GM10266 (cell line): Measurements from ENCODE around the gene RAB3C.

Experiments
- DNase-seq: peaks from one replicate; pipeline ENCODE4 v3.0.0; 2012; ENCODE audit errors: extremely low spot score
- TF ChIP-seq, protein P1 (sequence below): IDR thresholded peaks from 2 replicates; pipeline ENCODE4 v1.5.1; 2012; ENCODE audit warnings: mild to moderate bottlenecking, low read depth; ENCODE audit not compliant: control insufficient read depth, insufficient read depth; ENCODE audit errors: missing control alignments

The RAB3C gene

DNA sequence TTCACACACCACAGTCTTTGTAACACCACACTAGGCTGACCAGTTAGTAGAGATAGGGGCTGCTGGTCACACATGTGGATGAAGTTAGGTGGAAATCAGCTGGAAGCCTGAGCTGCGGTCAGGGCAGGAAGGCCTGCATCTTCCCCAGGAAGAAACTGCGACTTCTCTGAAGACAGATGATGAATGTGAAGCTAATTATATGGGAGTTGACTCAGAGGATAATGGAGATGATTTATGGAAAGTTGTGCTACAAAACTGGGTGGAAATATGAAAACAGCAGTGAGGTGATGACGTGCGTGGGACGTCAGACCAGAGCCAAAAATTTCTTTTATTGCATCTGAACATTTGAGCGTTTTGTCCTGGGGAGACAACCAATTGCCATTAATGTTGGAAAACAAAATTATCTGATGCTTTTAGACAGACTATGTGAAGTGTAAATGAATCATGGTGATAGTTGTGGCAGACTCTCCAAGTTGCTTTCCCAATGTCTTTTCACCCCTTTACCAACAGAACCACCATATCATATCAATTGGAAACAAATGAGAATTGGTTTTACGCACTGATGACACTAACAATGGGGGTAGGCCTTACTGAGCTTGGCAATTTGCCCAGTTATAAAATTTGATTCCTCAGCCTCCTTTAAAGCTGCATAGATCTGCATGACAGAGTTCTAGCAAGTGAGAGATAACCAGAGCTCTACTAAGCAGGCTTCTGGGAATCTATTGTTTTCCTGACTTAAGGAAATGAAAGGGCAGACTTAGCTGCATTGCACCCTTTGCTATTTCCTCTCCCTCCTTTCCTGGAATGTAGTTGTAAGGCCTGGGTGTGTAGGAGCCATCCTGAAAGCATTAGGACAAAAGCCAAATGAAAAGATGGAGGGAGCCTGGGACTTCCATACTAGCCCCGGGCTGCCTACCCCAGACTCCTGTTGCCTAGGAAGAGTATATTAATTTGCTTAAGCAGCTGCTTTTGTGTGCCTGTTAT lies 84.0 kb downstream of the RAB3C start:
- TF ChIP-seq, protein P1, sequence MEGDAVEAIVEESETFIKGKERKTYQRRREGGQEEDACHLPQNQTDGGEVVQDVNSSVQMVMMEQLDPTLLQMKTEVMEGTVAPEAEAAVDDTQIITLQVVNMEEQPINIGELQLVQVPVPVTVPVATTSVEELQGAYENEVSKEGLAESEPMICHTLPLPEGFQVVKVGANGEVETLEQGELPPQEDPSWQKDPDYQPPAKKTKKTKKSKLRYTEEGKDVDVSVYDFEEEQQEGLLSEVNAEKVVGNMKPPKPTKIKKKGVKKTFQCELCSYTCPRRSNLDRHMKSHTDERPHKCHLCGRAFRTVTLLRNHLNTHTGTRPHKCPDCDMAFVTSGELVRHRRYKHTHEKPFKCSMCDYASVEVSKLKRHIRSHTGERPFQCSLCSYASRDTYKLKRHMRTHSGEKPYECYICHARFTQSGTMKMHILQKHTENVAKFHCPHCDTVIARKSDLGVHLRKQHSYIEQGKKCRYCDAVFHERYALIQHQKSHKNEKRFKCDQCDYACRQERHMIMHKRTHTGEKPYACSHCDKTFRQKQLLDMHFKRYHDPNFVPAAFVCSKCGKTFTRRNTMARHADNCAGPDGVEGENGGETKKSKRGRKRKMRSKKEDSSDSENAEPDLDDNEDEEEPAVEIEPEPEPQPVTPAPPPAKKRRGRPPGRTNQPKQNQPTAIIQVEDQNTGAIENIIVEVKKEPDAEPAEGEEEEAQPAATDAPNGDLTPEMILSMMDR = no peak

GRCh38 chr5:58670582-58670981 lies 87.7 kb downstream of the RAB3C start:
- TF ChIP-seq, protein P1 = no peak
- DNase-seq = no peak

More for the DNA sequence above, 84.0 kb downstream of the RAB3C start:
- DNase-seq = no peak

- no peak for DNase-seq
- TF ChIP-seq, protein P1 = no peak
Observed at GRCh38 chr5:58671155-58671554, 88.3 kb downstream of the RAB3C start.

DNA sequence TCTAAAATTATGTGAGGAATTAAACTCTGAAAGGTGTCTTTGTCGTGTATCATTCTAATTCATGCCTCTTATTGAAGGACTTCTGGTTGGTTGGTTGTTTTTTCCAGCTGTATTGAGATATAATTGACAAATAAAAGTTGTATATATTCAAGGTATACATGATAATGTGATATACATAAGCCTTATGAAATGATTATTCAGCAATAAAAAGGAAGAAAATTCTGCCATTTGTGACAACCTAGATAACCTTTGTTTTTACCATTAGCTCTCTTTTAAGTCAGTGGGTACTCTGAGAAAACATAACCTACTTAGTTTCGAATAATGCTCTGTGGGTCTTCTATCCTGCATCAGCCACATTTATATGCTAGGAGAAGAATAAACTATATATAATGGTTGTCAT lies 89.6 kb downstream of the RAB3C start:
- TF ChIP-seq, protein P1 = no peak
- DNase-seq = no peak

GRCh38 chr5:58674070-58674469 lies 91.2 kb downstream of the RAB3C start:
- TF ChIP-seq, protein P1 = no peak
- DNase-seq = no peak

DNA sequence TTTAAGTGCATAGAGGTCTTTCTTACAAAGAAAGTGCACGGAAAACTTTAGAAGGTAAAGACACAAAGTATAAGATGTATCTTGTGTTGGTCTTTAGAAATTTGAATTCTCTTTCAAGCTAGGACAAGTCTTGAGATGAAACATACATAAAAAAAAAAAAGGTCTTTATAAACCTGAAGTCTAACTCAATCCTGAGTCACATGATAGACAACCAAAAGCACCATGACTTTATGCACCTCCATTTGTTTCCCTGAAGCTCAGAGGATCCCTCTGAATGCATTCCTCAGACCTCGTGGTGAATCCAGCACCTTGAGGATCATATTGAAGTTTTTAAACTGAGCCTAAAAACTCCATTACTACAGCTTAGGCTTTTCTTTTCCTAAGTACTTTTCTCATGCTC lies 91.8 kb downstream of the RAB3C start:
- TF ChIP-seq, protein P1 = no peak
- no peak for DNase-seq

DNA sequence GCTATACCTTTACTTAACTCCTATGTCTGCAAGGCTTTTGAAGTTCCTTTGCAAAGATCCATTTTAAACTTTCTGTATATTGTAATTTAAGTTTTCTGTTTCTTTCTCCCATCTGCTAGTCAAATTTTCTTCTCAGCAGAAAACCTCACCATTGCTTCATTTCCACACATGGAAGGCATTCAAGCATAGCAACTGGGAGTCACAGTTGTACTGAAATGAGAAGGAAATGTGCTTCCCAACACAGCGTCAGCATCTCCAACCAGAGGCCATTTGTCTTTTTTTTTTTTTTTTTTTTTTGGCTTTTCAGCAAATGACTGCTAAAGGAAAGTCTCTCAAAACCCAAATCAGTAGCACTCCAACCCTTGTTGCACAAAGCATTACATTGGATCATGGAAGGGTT lies 92.5 kb downstream of the RAB3C start:
- TF ChIP-seq, protein P1 = no peak
- DNase-seq = no peak
